K562 (cell line): ENCODE data around the gene CDX1. TPM values are rescaled to one million over a fixed set of nuclear protein-coding genes. Genes with fewer than 3 reads are reported as not detected.

Experiments used
- ATAC-seq: fragments of 200-7000 bp; cut with Tn5 transposase; 3 replicates; pipeline ENCODE4 v1.9.1; 2020; ENCODE audit warnings: moderate library complexity
- BruUV-seq: library from RNA; stranded (reverse); fragments of 400-500 nt; replicated peaks from 2 replicates; lab custom pipeline; 2021; lab: Mats Ljungman, UMichigan
- CTCF ChIA-PET: fragments of 300-600 bp; formaldehyde crosslinking; extraction: SDS; loops from one replicate; lab custom pipeline; 2021; ENCODE audit warnings: low intra/inter-chr PET ratio; lab: Yijun Ruan, JAX
- POLR2A ChIA-PET: fragments of 300-600, 350-650 bp; sonication (Branson Sonifier 250); formaldehyde crosslinking; extraction: SDS; loops from one replicate; lab custom pipeline; 2021; ENCODE audit warnings: antibody characterized with exemption, inconsistent platforms; lab: Yijun Ruan, JAX
- DNase-seq, 4 experiments: peaks; one replicate each; pipeline versions ENCODE4 v3.0.0 to v3.0.0-alpha.2; 2011 to 2018; ENCODE audit warnings: low spot score in 3 of 4, mixed read lengths in 3 of 4; ENCODE audit errors: extremely low read depth in 1 of 4
- FAIRE-seq: peaks from 2 replicates; lab custom pipeline; 2011; peaks lifted over from hg19 to GRCh38; lab: Jason Lieb, UNC
- H2AFZ ChIP-seq: 2 replicates; pipeline ENCODE4 v1.6.0; 2011; ENCODE audit warnings: low read depth, low read length, control low read depth, inconsistent platforms
- H3K27ac ChIP-seq: fragments of 200-600 bp; 3 replicates; pipeline ENCODE4 v1.8.0; 2011; ENCODE audit warnings: low read depth, mild to moderate bottlenecking, control low read depth, inconsistent platforms, low read length, moderate library complexity, mixed read lengths; ENCODE audit errors: extremely low read depth
- H3K27me3 ChIP-seq, 2 experiments: fragments of 300-600 bp in 1 of 2; 2 replicates in 1 of 2; 3 replicates in 1 of 2; pipeline versions ENCODE4 v1.6.0 to v1.8.0; 2011; ENCODE audit warnings: inconsistent platforms in 2 of 2, low read length in 2 of 2, mild to moderate bottlenecking in 1 of 2, mixed read lengths in 1 of 2, moderate library complexity in 1 of 2; ENCODE audit not compliant: control insufficient read depth in 2 of 2, insufficient read depth in 2 of 2
- H3K36me3 ChIP-seq: fragments of 300-600 bp; 3 replicates; pipeline ENCODE4 v1.8.0; 2011; ENCODE audit warnings: mild to moderate bottlenecking, low read length, inconsistent platforms; ENCODE audit not compliant: control insufficient read depth, insufficient read depth
- H3K4me1 ChIP-seq, 2 experiments: fragments of 200-600 bp in 1 of 2; replicated peaks in 1 of 2; 2 replicates in 1 of 2; 3 replicates in 1 of 2; pipeline versions ENCODE4 v1.5.1 to v1.8.0; 2011; ENCODE audit warnings: inconsistent platforms in 2 of 2, low read length in 2 of 2, mild to moderate bottlenecking in 1 of 2, mixed read lengths in 1 of 2, moderate library complexity in 1 of 2; ENCODE audit not compliant: control insufficient read depth in 2 of 2, insufficient read depth in 2 of 2
- H3K4me2 ChIP-seq: 2 replicates; pipeline ENCODE4 v1.6.1; 2011; ENCODE audit warnings: low read length, control low read depth, inconsistent platforms, mixed read lengths; ENCODE audit not compliant: insufficient read depth
- H3K4me3 ChIP-seq: fragments of 200-600 bp; sonication (generic), shearing (Covaris generic); 2 replicates; pipeline ENCODE4 v1.5.1; 2016; ENCODE audit warnings: control low read depth, inconsistent platforms
- H3K79me2 ChIP-seq: fragments of 200-600 bp; 3 replicates; pipeline ENCODE4 v1.8.0; 2011; ENCODE audit warnings: low read length, inconsistent platforms; ENCODE audit not compliant: control insufficient read depth, insufficient read depth
- H3K9ac ChIP-seq, 2 experiments: 2 replicates each; pipeline versions ENCODE4 v1.6.0 to v1.6.1; 2011; ENCODE audit warnings: low read depth in 2 of 2, low read length in 2 of 2, control low read depth in 1 of 2, inconsistent platforms in 1 of 2, mild to moderate bottlenecking in 1 of 2, mixed read lengths in 1 of 2; ENCODE audit not compliant: insufficient read depth in 1 of 2
- H3K9me1 ChIP-seq: one replicate; pipeline ENCODE4 v1.6.0; 2011; ENCODE audit warnings: inconsistent platforms, mild to moderate bottlenecking, low read length, moderate library complexity; ENCODE audit not compliant: control insufficient read depth, insufficient read depth
- H3K9me3 ChIP-seq: replicated peaks from 2 replicates; pipeline ENCODE4 v1.5.1; 2011; ENCODE audit warnings: low read depth, low read length, inconsistent platforms; ENCODE audit not compliant: control insufficient read depth, insufficient read depth
- H4K20me1 ChIP-seq: replicated peaks from 2 replicates; pipeline ENCODE4 v1.6.1; 2011; ENCODE audit warnings: low read length, inconsistent platforms, mixed read lengths; ENCODE audit not compliant: control insufficient read depth, insufficient read depth
- BCOR ChIP-seq: fragments of 450-650 bp; IDR thresholded peaks from 2 replicates; pipeline ENCODE4 v1.6.1; 2016
- CBX2 ChIP-seq: fragments of 200-600 bp; sonication (generic); IDR thresholded peaks from one replicate; pipeline ENCODE4 v1.6.1; 2012; ENCODE audit warnings: mild to moderate bottlenecking, low read length, inconsistent platforms; ENCODE audit not compliant: insufficient read depth, poor library complexity, severe bottlenecking
- GTF2A2 ChIP-seq: IDR thresholded peaks from 2 replicates; pipeline ENCODE4 v1.6.1; 2016; ENCODE audit warnings: mild to moderate bottlenecking, missing genetic modification characterization, missing compliant biosample characterization
- IRF2 ChIP-seq: sonication (generic); formaldehyde crosslinking; IDR thresholded peaks from 2 replicates; pipeline ENCODE4 v1.8.1; 2022; ENCODE audit warnings: mild to moderate bottlenecking, missing genetic modification reagents
- JUNB ChIP-seq: fragments of 450-650 bp; formaldehyde crosslinking; conservative IDR thresholded peaks from 2 replicates; pipeline ENCODE4 v1.4.0; 2020; ENCODE audit warnings: mild to moderate bottlenecking
- MTA2 ChIP-seq: fragments of 450-650 bp; IDR thresholded peaks from 2 replicates; pipeline ENCODE4 v1.6.1; 2016; ENCODE audit warnings: low read depth
- NFIC ChIP-seq: fragments of 450-650 bp; IDR thresholded peaks from 2 replicates; pipeline ENCODE4 v1.6.1; 2017; ENCODE audit warnings: mild to moderate bottlenecking, inconsistent platforms
- NR2F6 ChIP-seq: fragments of 450-650 bp; formaldehyde crosslinking; IDR thresholded peaks from 2 replicates; pipeline ENCODE4 v1.4.0; 2020; ENCODE audit warnings: mild to moderate bottlenecking
- SIRT6 ChIP-seq: IDR thresholded peaks from one replicate; pipeline ENCODE4 v1.6.1; 2012; ENCODE audit warnings: low read depth, mild to moderate bottlenecking, control low read depth, inconsistent platforms, low read length, moderate library complexity
- SLC30A9 ChIP-seq: fragments of 250-450 bp; sonication (Bioruptor Pico); IDR thresholded peaks from 2 replicates; pipeline ENCODE4 v1.8.0; 2022; ENCODE audit warnings: mild to moderate bottlenecking, moderate library complexity
- ZBTB1 ChIP-seq: sonication (generic); formaldehyde crosslinking; IDR thresholded peaks from 2 replicates; pipeline ENCODE4 v1.8.1; 2023; ENCODE audit warnings: missing genetic modification reagents, low read depth, mild to moderate bottlenecking, borderline replicate concordance
- ZNF133 ChIP-seq: fragments of 250-450 bp; sonication (Bioruptor Pico); IDR thresholded peaks from 2 replicates; pipeline ENCODE4 v1.4.0; 2020; ENCODE audit warnings: mild to moderate bottlenecking
- ZNF217 ChIP-seq: sonication (generic); formaldehyde crosslinking; IDR thresholded peaks from 2 replicates; pipeline ENCODE4 v1.8.0; 2022; ENCODE audit warnings: mild to moderate bottlenecking, missing genetic modification reagents
- ZNF57 ChIP-seq: fragments of 450-650 bp; formaldehyde crosslinking; IDR thresholded peaks from 2 replicates; pipeline ENCODE4 v1.4.0; 2020; ENCODE audit warnings: mild to moderate bottlenecking, moderate library complexity
- ZNF583 ChIP-seq: fragments of 250-450 bp; sonication (Bioruptor Pico); IDR thresholded peaks from 2 replicates; pipeline ENCODE4 v1.4.0; 2020
- WGBS: fragments of 100-300 bp; shearing (Covaris generic); methylation state at CpG from one replicate; pipeline ENCODE4 v1.1.6; 2016; ENCODE audit warnings: low coverage, mixed read lengths; ENCODE audit not compliant: insufficient coverage; ENCODE audit errors: missing lambda C conversion rate; 5-methylcytosine and 5-hydroxymethylcytosine counted together
- in situ Hi-C: fragments of 300-500 bp; cut with MboI; formaldehyde crosslinking; loops from 4 replicates; pipeline ENCODE4 v1.15.0; 2018; ENCODE audit warnings: inconsistent platforms, mixed read lengths
- intact Hi-C: fragments of 100-400 bp; cut with micrococcal nuclease; formaldehyde crosslinking; loops from 2 replicates; pipeline ENCODE4 v1.14.2; 2022
- polyA plus RNA-seq, 8 experiments: library from polyadenylated mRNA; depleted of rRNA in 4 of 8; stranded (reverse) in 5 of 8; unstranded in 3 of 8; fragments of >200 nt; fragmentation: Nextera tagmentation in 2 of 8; fragmentation: Illumina TruSeq in 1 of 8; extraction: Ambion mirVana in 2 of 8; extraction: Trizol in 1 of 8; gene quantifications; 2 replicates each; pipeline versions ENCODE4 v1.2.1 to v1.2.3, GENCODE V29; 2011 to 2014; ENCODE audit warnings: inconsistent platforms in 1 of 8, missing spikeins in 1 of 8
- total RNA-seq, 7 experiments: library from RNA; depleted of rRNA in 6 of 7; stranded (reverse); fragments of >200 nt in 6 of 7; fragmentation: Illumina TruSeq in 2 of 7; extraction: Trizol in 2 of 7; gene quantifications; 2 replicates each; pipeline versions ENCODE4 v1.2.1 to v1.2.3, GENCODE V29; 2011 to 2021; ENCODE audit warnings: low replicate concordance in 1 of 7
- TF ChIP-seq, protein P1 (sequence below): fragments of 250-450 bp; sonication (Bioruptor Pico); IDR thresholded peaks from 2 replicates; pipeline ENCODE4 v1.4.0; 2020
- TF ChIP-seq, protein P2 (sequence below): fragments of 450-650 bp; IDR thresholded peaks from one replicate; pipeline ENCODE4 v1.6.1; 2018; ENCODE audit warnings: mild to moderate bottlenecking, moderate library complexity; ENCODE audit not compliant: partially characterized antibody
- TF ChIP-seq, protein P3 (sequence below): sonication (generic); formaldehyde crosslinking; IDR thresholded peaks from 2 replicates; pipeline ENCODE4 v1.8.1; 2023; ENCODE audit warnings: missing genetic modification reagents, mild to moderate bottlenecking, borderline replicate concordance

CDX1 gene
- total and polyA plus RNA-seq, 9 of the 15 experiments (the other 6 are each of a cell fraction or from before 2014, with no cell fraction given): 0.06 to 0.16 TPM; not detected in 7

DNA sequence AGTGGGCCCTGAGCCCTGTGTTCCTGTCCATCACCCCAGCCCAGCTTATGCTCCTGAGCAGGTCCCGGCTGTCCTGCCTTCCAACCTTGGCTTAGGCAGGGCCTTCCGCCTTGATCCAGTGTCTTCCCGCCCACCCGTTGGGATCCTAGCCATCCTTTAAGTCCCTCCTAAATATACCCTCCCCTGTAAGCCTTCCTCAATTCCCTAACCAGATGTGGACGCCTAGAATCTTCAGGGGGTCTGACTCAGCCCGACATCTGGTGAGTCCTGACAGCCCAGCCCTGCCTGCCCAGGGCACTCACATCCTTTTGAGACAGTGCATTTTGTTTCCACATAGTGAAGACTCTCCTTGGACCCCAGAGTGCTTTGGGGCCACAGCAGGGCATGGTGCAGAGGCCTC lies 47.0 kb downstream of the CDX1 start:
- no peak overlapping the region for H3K9ac ChIP-seq
- no peaks in the 10 kb centered on the region for H3K9me3 ChIP-seq
- DNase-seq (no peak), FAIRE-seq (no peak), ATAC-seq (no peak)
- H3K4me1 ChIP-seq: peaks cover 4 to 8% of the 10 kb centered on the region in 2 experiments; a peak in 3 of 5 replicates
- H3K9me1 ChIP-seq: no peaks in the 10 kb centered on the region
- intact Hi-C loops: no loop called here
- H4K20me1 ChIP-seq: no peaks in the 10 kb centered on the region
- TF ChIP-seq BCOR (no peak), ZBTB1 (CRISPR knock-in tag) (no peak), NFIC (no peak), MTA2 (no peak), GTF2A2 (no peak), SLC30A9 (CRISPR knock-in tag) (no peak), ZNF583 (CRISPR knock-in tag) (no peak), ZNF217 (CRISPR knock-in tag) (no peak), JUNB (CRISPR knock-in tag) (no peak), ZNF57 (no peak), CBX2 (no peak), ZNF133 (CRISPR knock-in tag) (no peak), IRF2 (no peak), NR2F6 (CRISPR knock-in tag) (no peak), SIRT6 (no peak)
- TF ChIP-seq, protein P1, sequence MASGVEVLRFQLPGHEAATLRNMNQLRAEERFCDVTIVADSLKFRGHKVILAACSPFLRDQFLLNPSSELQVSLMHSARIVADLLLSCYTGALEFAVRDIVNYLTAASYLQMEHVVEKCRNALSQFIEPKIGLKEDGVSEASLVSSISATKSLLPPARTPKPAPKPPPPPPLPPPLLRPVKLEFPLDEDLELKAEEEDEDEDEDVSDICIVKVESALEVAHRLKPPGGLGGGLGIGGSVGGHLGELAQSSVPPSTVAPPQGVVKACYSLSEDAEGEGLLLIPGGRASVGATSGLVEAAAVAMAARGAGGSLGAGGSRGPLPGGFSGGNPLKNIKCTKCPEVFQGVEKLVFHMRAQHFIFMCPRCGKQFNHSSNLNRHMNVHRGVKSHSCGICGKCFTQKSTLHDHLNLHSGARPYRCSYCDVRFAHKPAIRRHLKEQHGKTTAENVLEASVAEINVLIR (CRISPR knock-in tag): no peak
- TF ChIP-seq, protein P2, sequence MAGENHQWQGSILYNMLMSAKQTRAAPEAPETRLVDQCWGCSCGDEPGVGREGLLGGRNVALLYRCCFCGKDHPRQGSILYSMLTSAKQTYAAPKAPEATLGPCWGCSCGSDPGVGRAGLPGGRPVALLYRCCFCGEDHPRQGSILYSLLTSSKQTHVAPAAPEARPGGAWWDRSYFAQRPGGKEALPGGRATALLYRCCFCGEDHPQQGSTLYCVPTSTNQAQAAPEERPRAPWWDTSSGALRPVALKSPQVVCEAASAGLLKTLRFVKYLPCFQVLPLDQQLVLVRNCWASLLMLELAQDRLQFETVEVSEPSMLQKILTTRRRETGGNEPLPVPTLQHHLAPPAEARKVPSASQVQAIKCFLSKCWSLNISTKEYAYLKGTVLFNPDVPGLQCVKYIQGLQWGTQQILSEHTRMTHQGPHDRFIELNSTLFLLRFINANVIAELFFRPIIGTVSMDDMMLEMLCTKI: no peak
- TF ChIP-seq, protein P3, sequence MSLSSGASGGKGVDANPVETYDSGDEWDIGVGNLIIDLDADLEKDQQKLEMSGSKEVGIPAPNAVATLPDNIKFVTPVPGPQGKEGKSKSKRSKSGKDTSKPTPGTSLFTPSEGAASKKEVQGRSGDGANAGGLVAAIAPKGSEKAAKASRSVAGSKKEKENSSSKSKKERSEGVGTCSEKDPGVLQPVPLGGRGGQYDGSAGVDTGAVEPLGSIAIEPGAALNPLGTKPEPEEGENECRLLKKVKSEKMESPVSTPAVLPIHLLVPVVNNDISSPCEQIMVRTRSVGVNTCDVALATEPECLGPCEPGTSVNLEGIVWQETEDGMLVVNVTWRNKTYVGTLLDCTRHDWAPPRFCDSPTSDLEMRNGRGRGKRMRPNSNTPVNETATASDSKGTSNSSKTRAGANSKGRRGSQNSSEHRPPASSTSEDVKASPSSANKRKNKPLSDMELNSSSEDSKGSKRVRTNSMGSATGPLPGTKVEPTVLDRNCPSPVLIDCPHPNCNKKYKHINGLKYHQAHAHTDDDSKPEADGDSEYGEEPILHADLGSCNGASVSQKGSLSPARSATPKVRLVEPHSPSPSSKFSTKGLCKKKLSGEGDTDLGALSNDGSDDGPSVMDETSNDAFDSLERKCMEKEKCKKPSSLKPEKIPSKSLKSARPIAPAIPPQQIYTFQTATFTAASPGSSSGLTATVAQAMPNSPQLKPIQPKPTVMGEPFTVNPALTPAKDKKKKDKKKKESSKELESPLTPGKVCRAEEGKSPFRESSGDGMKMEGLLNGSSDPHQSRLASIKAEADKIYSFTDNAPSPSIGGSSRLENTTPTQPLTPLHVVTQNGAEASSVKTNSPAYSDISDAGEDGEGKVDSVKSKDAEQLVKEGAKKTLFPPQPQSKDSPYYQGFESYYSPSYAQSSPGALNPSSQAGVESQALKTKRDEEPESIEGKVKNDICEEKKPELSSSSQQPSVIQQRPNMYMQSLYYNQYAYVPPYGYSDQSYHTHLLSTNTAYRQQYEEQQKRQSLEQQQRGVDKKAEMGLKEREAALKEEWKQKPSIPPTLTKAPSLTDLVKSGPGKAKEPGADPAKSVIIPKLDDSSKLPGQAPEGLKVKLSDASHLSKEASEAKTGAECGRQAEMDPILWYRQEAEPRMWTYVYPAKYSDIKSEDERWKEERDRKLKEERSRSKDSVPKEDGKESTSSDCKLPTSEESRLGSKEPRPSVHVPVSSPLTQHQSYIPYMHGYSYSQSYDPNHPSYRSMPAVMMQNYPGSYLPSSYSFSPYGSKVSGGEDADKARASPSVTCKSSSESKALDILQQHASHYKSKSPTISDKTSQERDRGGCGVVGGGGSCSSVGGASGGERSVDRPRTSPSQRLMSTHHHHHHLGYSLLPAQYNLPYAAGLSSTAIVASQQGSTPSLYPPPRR (CRISPR knock-in tag): no peak
- no TSS peak for BruUV-seq
- ChIA-PET CTCF (no interaction called here), POLR2A (no interaction called here)
- no peak overlapping the region for H3K27ac ChIP-seq
- WGBS: 31% methylated on average over 6 of the region's 6 CpGs
- H3K4me3 ChIP-seq: no peak overlapping the region
- H3K36me3 ChIP-seq: no peaks in the 10 kb centered on the region
- peaks cover 7 to 35% of the 10 kb centered on the region in 2 experiments for H3K27me3 ChIP-seq
- H3K79me2 ChIP-seq: no peaks in the 10 kb centered on the region
- H2AFZ ChIP-seq: no peak overlapping the region
- H3K4me2 ChIP-seq: no peak overlapping the region
- in situ Hi-C loops: loop anchor here (10.0 kb wide), 1 partner anchor 579 kb away; no protein-coding TSS in a partner anchor
